HepG2 (cell line): Measurements from ENCODE around the gene E2F3. TPM values are rescaled to one million over a fixed set of nuclear protein-coding genes. Genes with fewer than 3 reads are reported as not detected.

Experiments
- GATAD2A ChIP-seq: IDR thresholded peaks from 2 replicates; pipeline ENCODE4 v1.6.1; 2016
- HMG20A ChIP-seq: IDR thresholded peaks from 2 replicates; pipeline ENCODE4 v1.6.1; 2016; ENCODE audit warnings: borderline replicate concordance
- NFE2 ChIP-seq: sonication (generic); formaldehyde crosslinking; IDR thresholded peaks from 2 replicates; pipeline ENCODE4 v1.4.0; 2020; ENCODE audit warnings: missing genetic modification reagents
- NR2F2 ChIP-seq: IDR thresholded peaks from 2 replicates; pipeline ENCODE4 v1.6.1; 2012; ENCODE audit warnings: low read depth, inconsistent platforms, borderline replicate concordance
- SOX13 ChIP-seq, 3 experiments: fragments of 450-650 bp in 1 of 3; sonication (generic) in 1 of 3; formaldehyde crosslinking in 1 of 3; IDR thresholded peaks in 2 of 3; conservative IDR thresholded peaks in 1 of 3; 2 replicates each; pipeline versions ENCODE4 v1.5.0 to v1.6.1; 2016 to 2020; ENCODE audit warnings: antibody characterized with exemption in 1 of 3, mild to moderate bottlenecking in 1 of 3, missing compliant biosample characterization in 1 of 3, missing genetic modification reagents in 1 of 3, moderate library complexity in 1 of 3
- ZNF205 ChIP-seq: IDR thresholded peaks from 2 replicates; pipeline ENCODE4 v1.6.1; 2018; ENCODE audit warnings: missing biosample characterization, missing genetic modification reagents
- ZNF296 ChIP-seq: sonication (generic); formaldehyde crosslinking; conservative IDR thresholded peaks from 2 replicates; pipeline ENCODE4 v1.5.0; 2020; ENCODE audit warnings: mild to moderate bottlenecking, missing genetic modification reagents
- polyA plus RNA-seq, 8 experiments: library from polyadenylated mRNA; depleted of rRNA in 3 of 8; stranded (reverse) in 7 of 8; unstranded in 1 of 8; fragments of >200 nt; fragmentation: Illumina TruSeq in 4 of 8; extraction: Trizol in 4 of 8; gene quantifications; 2 replicates each; pipeline versions ENCODE4 v1.2.1 to v1.2.3, GENCODE V29; 2011 to 2016; ENCODE audit warnings: low read depth in 4 of 8, missing spikeins in 1 of 8, mixed read lengths in 1 of 8; ENCODE audit not compliant: insufficient read depth in 1 of 8
- small RNA-seq, 3 experiments: library from RNA; depleted of rRNA; stranded (forward); fragments of <200 nt; gene quantifications; one replicate each; pipeline ENCODE3, GENCODE V24; 2012; ENCODE audit warnings: low read depth in 2 of 3, low replicate concordance in 1 of 3; ENCODE audit not compliant: insufficient read length in 3 of 3, insufficient read depth in 2 of 3
- total RNA-seq, 5 experiments: library from RNA; depleted of rRNA; stranded (reverse); fragments of >200 nt; fragmentation: Illumina TruSeq; extraction: Trizol; gene quantifications; 2 replicates each; pipeline ENCODE4 v1.2.3, GENCODE V29; 2016; ENCODE audit warnings: low read depth in 1 of 5

Gene E2F3
- total and polyA plus RNA-seq, 2 of the 13 experiments (the other 11 are each of a cell fraction or from before 2014, with no cell fraction given), result 8.5 to 12.7 TPM

DNA sequence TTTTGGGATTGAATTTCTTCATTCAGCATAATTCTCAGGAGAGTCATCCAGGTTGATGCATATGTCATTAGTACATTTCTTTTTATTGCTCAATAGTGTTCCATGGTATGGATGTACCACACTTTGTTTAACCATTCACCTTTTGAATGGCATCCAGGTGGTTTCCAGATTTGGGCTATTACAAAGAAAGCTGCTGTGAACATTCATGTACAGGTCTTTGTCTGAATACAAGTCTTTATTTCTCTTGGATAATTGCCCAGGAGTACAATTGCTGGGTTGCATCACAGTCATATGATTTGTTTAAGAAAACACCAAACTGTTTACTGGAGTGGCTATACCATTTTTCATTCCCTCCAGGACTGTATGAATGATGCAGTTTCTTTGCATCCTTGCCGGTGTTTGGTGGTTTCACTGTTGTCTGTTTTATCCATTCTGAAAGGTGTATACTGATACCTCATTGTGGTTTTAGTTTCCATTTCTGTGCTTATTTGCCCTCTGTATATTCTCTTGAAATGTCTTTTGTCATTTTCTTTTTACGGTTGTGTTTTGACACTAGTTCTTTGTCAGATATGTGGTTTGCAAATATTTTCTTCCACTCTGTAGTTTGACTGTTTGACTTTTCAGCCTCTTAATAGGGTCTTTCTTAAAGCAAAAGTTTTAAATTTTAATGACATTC, 141.4 kb downstream of the E2F3 start (continued):
- TF ChIP-seq SOX13 (IDR thresholded peaks at IDR 0.05), result peak; percentile 57; the same call in 1 of the 2 replicates
- peak in 1 of 2 experiments; percentile 92; a peak in 2 of 4 replicates for TF ChIP-seq SOX13 (CRISPR knock-in tag; conservative IDR thresholded peaks at IDR 0.05 in 1 of 2, IDR thresholded peaks at IDR 0.05 in 1 of 2)
- no peak for TF ChIP-seq ZNF296 (CRISPR knock-in tag)
- 0 out of 2 replicates have a peak, but pooled peaks have one; percentile 14 for TF ChIP-seq GATAD2A (CRISPR knock-in tag)
- peak; percentile 58; the same call in 1 of the 2 replicates for TF ChIP-seq HMG20A
- TF ChIP-seq NR2F2, result no peak
- no peak for TF ChIP-seq ZNF205 (CRISPR knock-in tag)
- no peak for TF ChIP-seq NFE2

Small RNA genes within 50 kb of the gene (small RNA-seq; reads per million reads assigned to genes)
- 0 reads per million in 3 experiments for gene RF00019
- 0 reads per million in 3 experiments for gene RNU6-141P

Other genes starting within 250 kb of the E2F3 start
- gene MBOAT1, start 189.4 kb upstream of the E2F3 start, total RNA-seq (2016; rRNA removed; fragmentation: Illumina TruSeq; extraction: Trizol), result not detected in 2 replicates
- gene MBOAT1, start 189.4 kb upstream of the E2F3 start, polyA plus RNA-seq (2011; rRNA removed), result 0.04 TPM in 1 of 2 replicates, not detected in the other
- 27.7 and 33.6 TPM in 2 replicates for gene CDKAL1, start 132.6 kb downstream of the E2F3 start, total RNA-seq (2016; rRNA removed; fragmentation: Illumina TruSeq; extraction: Trizol)
- 8.0 and 9.5 TPM in 2 replicates for gene CDKAL1, start 132.6 kb downstream of the E2F3 start, polyA plus RNA-seq (2011; rRNA removed)